OCI-LY1 (cell line): ENCODE results near the gene GFM1.

Source experiments
- H2AFZ ChIP-seq: fragments of 200-600 bp; sonication (generic), shearing (Covaris generic); 2 replicates; pipeline ENCODE4 v1.6.0; 2014; ENCODE audit warnings: antibody characterized with exemption, mild to moderate bottlenecking, low read length
- H3F3A ChIP-seq: fragments of 200-600 bp; sonication (generic), shearing (Covaris generic); 2 replicates; pipeline ENCODE4 v1.6.0; 2014; ENCODE audit warnings: mild to moderate bottlenecking, antibody characterized with exemption, low read length, moderate library complexity; ENCODE audit not compliant: insufficient read depth
- H3K27ac ChIP-seq: fragments of 200-600 bp; sonication (generic); 2 replicates; pipeline ENCODE4 v1.5.1; 2014; ENCODE audit warnings: low read length, mixed run types, mild to moderate bottlenecking, low read depth; ENCODE audit not compliant: poor library complexity, severe bottlenecking
- H3K27me3 ChIP-seq: fragments of 200-600 bp; sonication (generic); 2 replicates; pipeline ENCODE4 v1.6.0; 2014; ENCODE audit warnings: antibody characterized with exemption, mild to moderate bottlenecking, low read length, moderate library complexity; ENCODE audit not compliant: insufficient read depth
- H3K36me3 ChIP-seq: fragments of 200-600 bp; sonication (generic); 2 replicates; pipeline ENCODE4 v1.6.1; 2014; ENCODE audit warnings: mild to moderate bottlenecking, antibody characterized with exemption, low read length, moderate library complexity, mixed read lengths; ENCODE audit not compliant: insufficient read depth
- H3K4me1 ChIP-seq: fragments of 200-600 bp; sonication (generic); 2 replicates; pipeline ENCODE4 v1.5.1; 2014; ENCODE audit warnings: mild to moderate bottlenecking, low read length, moderate library complexity; ENCODE audit not compliant: insufficient read depth, severe bottlenecking
- H3K4me2 ChIP-seq: fragments of 200-600 bp; sonication (generic), shearing (Covaris generic); 2 replicates; pipeline ENCODE4 v1.6.1; 2014; ENCODE audit warnings: low read length
- H3K4me3 ChIP-seq: fragments of 200-600 bp; sonication (generic); 2 replicates; pipeline ENCODE4 v1.5.1; 2014; ENCODE audit warnings: low read length, low read depth, mild to moderate bottlenecking, mixed read lengths; ENCODE audit not compliant: poor library complexity, severe bottlenecking
- H3K79me2 ChIP-seq: fragments of 200-600 bp; shearing (Covaris generic); 2 replicates; pipeline ENCODE4 v1.6.1; 2016; ENCODE audit warnings: mixed run types, low read length, mixed read lengths; ENCODE audit not compliant: insufficient read depth
- H3K9ac ChIP-seq: fragments of 200-600 bp; sonication (generic), shearing (Covaris generic); 2 replicates; pipeline ENCODE4 v1.6.1; 2014; ENCODE audit warnings: mild to moderate bottlenecking, low read length, mixed read lengths
- H3K9me2 ChIP-seq: fragments of 200-600 bp; sonication (generic), shearing (Covaris generic); 2 replicates; pipeline ENCODE4 v1.6.1; 2014; ENCODE audit warnings: low read depth, mild to moderate bottlenecking, low read length, mixed read lengths
- H3K9me3 ChIP-seq: fragments of 200-600 bp; shearing (Covaris generic); 2 replicates; pipeline ENCODE4 v1.6.1; 2014; ENCODE audit warnings: low read length, mixed read lengths
- H4K20me1 ChIP-seq: fragments of 200-600 bp; sonication (generic), shearing (Covaris generic); 2 replicates; pipeline ENCODE4 v1.6.0; 2016; ENCODE audit warnings: mild to moderate bottlenecking, low read length; ENCODE audit not compliant: insufficient read depth
- CTCF ChIP-seq: fragments of 200-600 bp; sonication (generic), shearing (Covaris generic); IDR thresholded peaks from 2 replicates; pipeline ENCODE4 v1.5.1; 2017; ENCODE audit warnings: mild to moderate bottlenecking, antibody characterized with exemption, low read length, moderate library complexity, mixed read lengths
- EZH2 ChIP-seq: fragments of 200-600 bp; sonication (generic), shearing (Covaris generic); IDR thresholded peaks from 2 replicates; pipeline ENCODE4 v1.8.0; 2017; ENCODE audit warnings: borderline replicate concordance, mixed run types, mild to moderate bottlenecking, antibody characterized with exemption, low read length, moderate library complexity, mixed read lengths

GFM1 gene

GRCh38 chr3:158718490-158719170 is 74.3 kb downstream of the GFM1 start:
- no peaks in the 10 kb centered on the region for H3K9me3 ChIP-seq
- H3K27me3 ChIP-seq = no peaks in the 10 kb centered on the region
- no peak overlapping the region for H3K4me3 ChIP-seq
- no peak overlapping the region for H3K27ac ChIP-seq
- no peaks in the 10 kb centered on the region for H3F3A ChIP-seq
- no peak overlapping the region for H3K9ac ChIP-seq
- peaks cover 11% of the 10 kb centered on the region for H3K4me1 ChIP-seq
- H3K36me3 ChIP-seq = peaks cover 4% of the 10 kb centered on the region; the same call in 1 of the 2 replicates
- H3K4me2 ChIP-seq = no peak overlapping the region
- H3K79me2 ChIP-seq = no peaks in the 10 kb centered on the region
- no peak overlapping the region for H2AFZ ChIP-seq
- H3K9me2 ChIP-seq = no peaks in the 10 kb centered on the region
- H4K20me1 ChIP-seq = no peaks in the 10 kb centered on the region
- TF ChIP-seq CTCF = no peak
- no peak for TF ChIP-seq EZH2

- peaks cover 4% of the 10 kb centered on the region; the same call in 1 of the 2 replicates for H3K36me3 ChIP-seq
- H3K27me3 ChIP-seq = no peaks in the 10 kb centered on the region
- H3K9me2 ChIP-seq = no peaks in the 10 kb centered on the region
- H3K9me3 ChIP-seq = no peaks in the 10 kb centered on the region
- H3K27ac ChIP-seq = no peak overlapping the region
- peaks cover 11% of the 10 kb centered on the region for H3K4me1 ChIP-seq
- H3K79me2 ChIP-seq = no peaks in the 10 kb centered on the region
- no peaks in the 10 kb centered on the region for H3F3A ChIP-seq
- H4K20me1 ChIP-seq = no peaks in the 10 kb centered on the region
- H2AFZ ChIP-seq = no peak overlapping the region
- no peak overlapping the region for H3K4me2 ChIP-seq
- no peak overlapping the region for H3K9ac ChIP-seq
- no peak overlapping the region for H3K4me3 ChIP-seq
- TF ChIP-seq CTCF (no peak), EZH2 (no peak)
Observed at GRCh38 chr3:158722108-158722507, 77.8 kb downstream of the GFM1 start.

DNA sequence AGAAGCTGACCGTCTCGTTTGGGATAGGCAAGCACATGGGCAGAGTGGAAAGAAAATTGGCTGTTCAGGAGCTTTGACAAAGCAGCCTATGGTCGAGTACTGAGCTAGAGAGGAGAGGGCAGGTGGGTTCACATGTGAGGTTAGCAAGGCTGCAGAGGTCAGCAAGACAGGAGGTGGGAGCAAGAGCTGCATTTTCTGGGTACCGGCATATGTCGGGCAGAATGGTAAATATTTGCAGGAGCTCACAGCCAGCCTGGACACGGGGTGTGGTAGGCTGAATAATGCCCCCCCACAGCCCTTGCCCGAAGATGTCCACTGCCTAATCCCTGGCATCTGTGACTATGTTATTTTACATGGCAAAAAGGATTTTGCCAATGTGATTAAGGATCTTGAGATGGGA is 79.7 kb downstream of the GFM1 start:
- H3K4me1 ChIP-seq = peaks cover 11% of the 10 kb centered on the region

More for the DNA sequence above, 79.7 kb downstream of the GFM1 start:
- Histone ChIP-seq H3K4me2 (no peak overlapping the region), H3K27me3 (no peaks in the 10 kb centered on the region), H3K79me2 (no peaks in the 10 kb centered on the region), H3K27ac (no peak overlapping the region), H3F3A (no peaks in the 10 kb centered on the region), H4K20me1 (no peaks in the 10 kb centered on the region), H3K9ac (no peak overlapping the region), H3K36me3 (peaks cover 4% of the 10 kb centered on the region; the same call in 1 of the 2 replicates), H3K4me3 (no peak overlapping the region), H3K9me2 (no peaks in the 10 kb centered on the region), H2AFZ (no peak overlapping the region), H3K9me3 (no peaks in the 10 kb centered on the region)
- TF ChIP-seq EZH2 = no peak
- no peak for TF ChIP-seq CTCF
